KMS-11 (cell line): ENCODE data around the gene CPNE5.
"Not testable (repeated sequence)": the region's sequence is repeated elsewhere in the genome, so short reads cannot be mapped to it uniquely, and the experiment has no call there.

Source experiments
- H2AFZ ChIP-seq: fragments of 200-600 bp; sonication (generic); 2 replicates; pipeline ENCODE4 v1.6.1; 2016; ENCODE audit warnings: antibody characterized with exemption, mixed run types, low read depth
- H3K27ac ChIP-seq: fragments of 200-600 bp; sonication (generic); 2 replicates; pipeline ENCODE4 v1.6.1; 2016; ENCODE audit warnings: mild to moderate bottlenecking, mixed run types
- H3K27me3 ChIP-seq: fragments of 200-600 bp; sonication (generic); 2 replicates; pipeline ENCODE4 v1.6.1; 2017; ENCODE audit warnings: mild to moderate bottlenecking, low read depth, mixed run types, moderate library complexity; ENCODE audit not compliant: insufficient read depth
- H3K36me3 ChIP-seq: fragments of 200-600 bp; sonication (generic); 2 replicates; pipeline ENCODE4 v1.6.1; 2017; ENCODE audit warnings: mild to moderate bottlenecking, mixed run types; ENCODE audit not compliant: insufficient read depth
- H3K4me1 ChIP-seq: fragments of 200-600 bp; sonication (generic); 2 replicates; pipeline ENCODE4 v1.6.1; 2016; ENCODE audit warnings: mild to moderate bottlenecking, low read depth, mixed run types; ENCODE audit not compliant: poor library complexity, severe bottlenecking
- H3K4me2 ChIP-seq: fragments of 200-600 bp; sonication (generic); 2 replicates; pipeline ENCODE4 v1.7.0; 2016; ENCODE audit warnings: mild to moderate bottlenecking, mixed run types
- H3K4me3 ChIP-seq: fragments of 200-600 bp; sonication (generic); IDR thresholded peaks from 2 replicates; pipeline ENCODE4 v1.6.1; 2017; ENCODE audit warnings: low read depth, low read length, mixed read lengths; ENCODE audit not compliant: insufficient read depth
- H3K79me2 ChIP-seq: fragments of 200-600 bp; sonication (generic); 2 replicates; pipeline ENCODE4 v1.6.1; 2016; ENCODE audit warnings: low read depth, mixed run types; ENCODE audit not compliant: insufficient read depth
- H3K9ac ChIP-seq: fragments of 200-600 bp; sonication (generic); 2 replicates; pipeline ENCODE4 v1.6.1; 2016; ENCODE audit warnings: mild to moderate bottlenecking, mixed run types
- H4K20me1 ChIP-seq: fragments of 200-600 bp; sonication (generic); 2 replicates; pipeline ENCODE4 v1.6.1; 2016; ENCODE audit warnings: mild to moderate bottlenecking, mixed run types; ENCODE audit not compliant: insufficient read depth
- CTCF ChIP-seq: fragments of 200-600 bp; sonication (generic); conservative IDR thresholded peaks from 2 replicates; pipeline ENCODE4 v1.6.1; 2017; ENCODE audit warnings: low read depth, mild to moderate bottlenecking, antibody characterized with exemption, low read length, moderate library complexity, mixed read lengths

Gene CPNE5

GRCh38 chr6:36706339-36706738, 132.9 kb downstream of the CPNE5 start:
- H3K27ac ChIP-seq: no peak overlapping the region
- no peak overlapping the region for H3K9ac ChIP-seq
- H3K4me1 ChIP-seq: no peaks in the 10 kb centered on the region
- H3K36me3 ChIP-seq: no peaks in the 10 kb centered on the region
- no peaks in the 10 kb centered on the region for H3K27me3 ChIP-seq
- H3K79me2 ChIP-seq: no peaks in the 10 kb centered on the region
- no peak for TF ChIP-seq CTCF
- no peaks in the 10 kb centered on the region for H4K20me1 ChIP-seq
- no peak overlapping the region for H2AFZ ChIP-seq
- no peak overlapping the region for H3K4me3 ChIP-seq
- H3K4me2 ChIP-seq: no peak overlapping the region

GRCh38 chr6:36704961-36705577, 134.2 kb downstream of the CPNE5 start:
- not testable (repeated sequence) for H3K79me2 ChIP-seq, H3K27ac ChIP-seq, H4K20me1 ChIP-seq, H3K27me3 ChIP-seq, H3K36me3 ChIP-seq, H3K4me3 ChIP-seq, H2AFZ ChIP-seq, H3K9ac ChIP-seq, H3K4me2 ChIP-seq, H3K4me1 ChIP-seq

- no peaks in the 10 kb centered on the region for H3K27me3 ChIP-seq
- H3K9ac ChIP-seq: no peak overlapping the region
- H3K79me2 ChIP-seq: no peaks in the 10 kb centered on the region
- no peaks in the 10 kb centered on the region for H3K36me3 ChIP-seq
- no peak overlapping the region for H3K27ac ChIP-seq
- TF ChIP-seq CTCF: no peak
- H4K20me1 ChIP-seq: no peaks in the 10 kb centered on the region
- no peak overlapping the region for H2AFZ ChIP-seq
- H3K4me1 ChIP-seq: no peaks in the 10 kb centered on the region
- H3K4me3 ChIP-seq: no peak overlapping the region
- H3K4me2 ChIP-seq: no peak overlapping the region
Observed at GRCh38 chr6:36703982-36704381, 135.3 kb downstream of the CPNE5 start.

- no peaks in the 10 kb centered on the region for H3K27me3 ChIP-seq
- no peaks in the 10 kb centered on the region for H3K79me2 ChIP-seq
- no peak overlapping the region for H3K4me3 ChIP-seq
- no peak for TF ChIP-seq CTCF
- H3K4me2 ChIP-seq: no peak overlapping the region
- no peak overlapping the region for H3K9ac ChIP-seq
- no peak overlapping the region for H3K27ac ChIP-seq
- no peaks in the 10 kb centered on the region for H4K20me1 ChIP-seq
- H2AFZ ChIP-seq: no peak overlapping the region
- no peaks in the 10 kb centered on the region for H3K36me3 ChIP-seq
- H3K4me1 ChIP-seq: no peaks in the 10 kb centered on the region
Observed at GRCh38 chr6:36703081-36703606, 136.1 kb downstream of the CPNE5 start.

GRCh38 chr6:36702656-36703055, 136.6 kb downstream of the CPNE5 start:
- Histone ChIP-seq H2AFZ (no peak overlapping the region), H3K36me3 (no peaks in the 10 kb centered on the region), H3K4me2 (no peak overlapping the region), H3K4me1 (no peaks in the 10 kb centered on the region), H3K27ac (no peak overlapping the region), H3K4me3 (no peak overlapping the region), H3K9ac (no peak overlapping the region), H4K20me1 (no peaks in the 10 kb centered on the region), H3K27me3 (no peaks in the 10 kb centered on the region), H3K79me2 (no peaks in the 10 kb centered on the region)
- TF ChIP-seq CTCF: no peak
